Fibroblast of mammary gland (primary cell): Measurements from ENCODE around the gene RAB28.

Source experiments
- DNase-seq: peaks from one replicate; pipeline ENCODE4 v3.0.0-alpha.2; 2010; ENCODE audit warnings: low read depth
- H3K4me3 ChIP-seq: 2 replicates; pipeline ENCODE4 v1.5.1; 2011; ENCODE audit warnings: low read depth, mild to moderate bottlenecking, low read length, moderate library complexity; ENCODE audit not compliant: control insufficient read depth
- TF ChIP-seq, protein P1 (sequence below): conservative IDR thresholded peaks from 2 replicates; pipeline ENCODE4 v1.5.1; 2011; ENCODE audit warnings: low read depth, low read length, inconsistent platforms; ENCODE audit not compliant: control insufficient read depth, insufficient read depth

The RAB28 gene

DNA sequence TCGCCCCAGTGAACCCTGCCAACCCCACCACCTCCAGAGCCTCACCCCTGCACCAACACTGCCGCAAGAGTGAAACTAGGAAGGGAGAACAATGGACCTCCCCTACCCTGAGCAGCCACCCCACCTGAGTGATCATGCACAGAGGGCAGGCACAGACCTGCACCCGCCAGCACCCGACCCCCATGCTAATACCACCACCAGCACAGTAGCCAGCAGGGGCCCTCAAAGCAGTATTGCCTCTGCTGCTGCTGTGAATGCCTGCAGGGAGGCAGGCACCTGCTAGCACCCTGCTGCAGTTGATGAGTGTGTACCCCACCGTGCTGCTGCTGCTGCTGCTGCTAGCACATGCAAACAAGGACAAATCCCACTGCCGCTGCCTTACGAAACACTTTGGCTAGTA, 100.1 kb downstream of the RAB28 start:
- TF ChIP-seq, protein P1, sequence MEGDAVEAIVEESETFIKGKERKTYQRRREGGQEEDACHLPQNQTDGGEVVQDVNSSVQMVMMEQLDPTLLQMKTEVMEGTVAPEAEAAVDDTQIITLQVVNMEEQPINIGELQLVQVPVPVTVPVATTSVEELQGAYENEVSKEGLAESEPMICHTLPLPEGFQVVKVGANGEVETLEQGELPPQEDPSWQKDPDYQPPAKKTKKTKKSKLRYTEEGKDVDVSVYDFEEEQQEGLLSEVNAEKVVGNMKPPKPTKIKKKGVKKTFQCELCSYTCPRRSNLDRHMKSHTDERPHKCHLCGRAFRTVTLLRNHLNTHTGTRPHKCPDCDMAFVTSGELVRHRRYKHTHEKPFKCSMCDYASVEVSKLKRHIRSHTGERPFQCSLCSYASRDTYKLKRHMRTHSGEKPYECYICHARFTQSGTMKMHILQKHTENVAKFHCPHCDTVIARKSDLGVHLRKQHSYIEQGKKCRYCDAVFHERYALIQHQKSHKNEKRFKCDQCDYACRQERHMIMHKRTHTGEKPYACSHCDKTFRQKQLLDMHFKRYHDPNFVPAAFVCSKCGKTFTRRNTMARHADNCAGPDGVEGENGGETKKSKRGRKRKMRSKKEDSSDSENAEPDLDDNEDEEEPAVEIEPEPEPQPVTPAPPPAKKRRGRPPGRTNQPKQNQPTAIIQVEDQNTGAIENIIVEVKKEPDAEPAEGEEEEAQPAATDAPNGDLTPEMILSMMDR, result no peak
- DNase-seq, result no peak
- H3K4me3 ChIP-seq, result no peak overlapping the region

GRCh38 chr4:13378973-13379759, 105.0 kb downstream of the RAB28 start:
- TF ChIP-seq, protein P1, result no peak
- H3K4me3 ChIP-seq, result no peak overlapping the region
- no peak for DNase-seq

- DNase-seq, result no peak
- TF ChIP-seq, protein P1, result no peak
- H3K4me3 ChIP-seq, result no peak overlapping the region
Measured at GRCh38 chr4:13371048-13371447, 113.1 kb downstream of the RAB28 start.

GRCh38 chr4:13368217-13368616, 115.9 kb downstream of the RAB28 start:
- TF ChIP-seq, protein P1, result no peak

DNA sequence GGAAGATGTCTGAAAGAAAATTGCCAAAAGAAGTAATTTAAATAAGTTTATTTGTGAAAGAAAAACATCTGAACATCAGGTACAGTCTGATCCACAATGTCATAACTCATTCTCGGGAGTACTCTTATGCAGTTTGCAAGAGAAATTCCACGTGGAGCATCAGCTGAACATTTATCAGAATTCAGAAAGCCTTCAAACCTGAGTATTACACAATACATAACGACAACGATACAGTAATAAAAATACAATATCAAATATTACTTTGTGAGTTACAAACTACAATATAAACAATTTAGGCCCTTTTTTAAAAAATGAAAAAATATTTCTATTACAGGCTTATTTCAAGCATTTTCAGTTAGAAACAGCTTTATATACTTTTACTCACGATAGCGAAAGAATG, 116.4 kb downstream of the RAB28 start:
- no peak overlapping the region for H3K4me3 ChIP-seq
- DNase-seq, result no peak
- TF ChIP-seq, protein P1, result no peak

More at GRCh38 chr4:13368217-13368616, 115.9 kb downstream of the RAB28 start:
- H3K4me3 ChIP-seq, result no peak overlapping the region
- no peak for DNase-seq

DNA sequence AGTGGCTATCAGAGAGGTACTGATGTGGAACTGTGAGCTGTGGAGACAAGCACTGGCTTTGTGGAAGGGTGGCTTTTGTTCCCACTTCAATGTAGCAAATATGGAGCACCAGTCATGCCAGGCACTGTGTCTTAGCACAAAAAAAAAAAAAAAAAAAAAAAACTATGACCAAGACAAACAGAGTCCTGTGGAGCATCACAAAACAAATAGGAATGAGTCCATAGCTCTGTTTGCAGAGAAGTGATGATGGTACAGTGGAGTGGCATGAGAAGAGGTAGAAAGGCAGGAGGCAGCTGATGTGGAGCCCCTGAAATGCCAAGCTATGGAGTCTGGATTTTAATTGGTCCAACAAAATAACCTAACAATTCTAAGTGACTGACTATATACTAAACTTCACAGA, 116.9 kb downstream of the RAB28 start:
- TF ChIP-seq, protein P1, result no peak
- no peak for DNase-seq

More for the DNA sequence above, 116.9 kb downstream of the RAB28 start:
- no peak overlapping the region for H3K4me3 ChIP-seq
